D721Med (cell line): ENCODE data around the gene FER1L5.

Experiments used
- DNase-seq: peaks from one replicate; pipeline ENCODE4 v3.0.0; 2011; ENCODE audit warnings: low spot score; ENCODE audit not compliant: insufficient read length
- FAIRE-seq: peaks from 2 replicates; lab custom pipeline; 2011; peaks lifted over from hg19 to GRCh38; lab: Jason Lieb, UNC
- TF ChIP-seq, protein P1 (sequence below): IDR thresholded peaks from 2 replicates; pipeline ENCODE4 v1.5.1; 2012; ENCODE audit warnings: mild to moderate bottlenecking, control low read depth; ENCODE audit not compliant: insufficient read depth; ENCODE audit errors: missing control alignments

Gene FER1L5

DNA sequence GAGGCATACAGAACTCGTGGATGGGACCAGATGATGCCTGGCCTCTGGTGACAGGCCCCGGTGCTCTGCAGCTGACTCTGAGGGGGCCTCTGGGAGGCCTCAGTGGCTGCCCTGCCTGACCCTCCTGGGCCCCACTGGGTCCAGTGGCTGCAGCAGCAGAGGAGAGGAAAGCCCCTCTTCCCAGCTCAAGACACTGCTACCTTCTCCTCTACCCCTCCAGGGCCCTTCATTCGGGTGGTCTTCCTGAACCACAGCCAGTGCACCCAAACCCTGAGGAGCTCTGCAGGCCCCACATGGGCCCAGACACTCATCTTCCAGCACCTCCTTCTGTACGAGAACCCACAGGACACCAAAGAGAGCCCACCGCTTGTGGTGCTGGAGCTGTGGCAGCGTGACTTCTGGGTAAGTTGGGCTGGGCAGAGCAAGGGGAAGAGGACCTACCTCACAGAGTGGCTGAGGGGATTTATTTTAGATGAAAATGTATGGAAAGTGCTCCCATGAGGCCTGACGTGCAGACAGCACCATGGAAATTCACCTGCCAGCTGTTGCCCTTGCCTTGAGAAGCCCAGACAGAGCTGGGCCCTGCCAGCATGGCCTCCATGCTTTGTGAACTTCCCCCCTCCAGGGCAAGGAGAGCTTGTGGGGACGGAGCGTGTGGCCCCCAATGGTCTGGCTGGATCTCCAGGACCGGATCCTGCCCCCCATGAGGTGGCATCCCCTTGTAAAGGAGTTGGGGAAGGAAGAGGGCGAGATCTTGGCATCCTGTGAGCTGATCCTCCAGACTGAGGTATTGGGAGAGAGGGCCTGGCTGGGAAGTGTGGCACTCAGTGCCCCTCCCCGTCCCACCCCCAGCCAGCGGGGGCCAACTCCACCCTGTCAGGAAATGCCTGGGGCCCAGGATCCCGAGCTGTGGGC lies 51.0 kb downstream of the FER1L5 start:
- DNase-seq (no peak), FAIRE-seq (no peak)
- TF ChIP-seq, protein P1, sequence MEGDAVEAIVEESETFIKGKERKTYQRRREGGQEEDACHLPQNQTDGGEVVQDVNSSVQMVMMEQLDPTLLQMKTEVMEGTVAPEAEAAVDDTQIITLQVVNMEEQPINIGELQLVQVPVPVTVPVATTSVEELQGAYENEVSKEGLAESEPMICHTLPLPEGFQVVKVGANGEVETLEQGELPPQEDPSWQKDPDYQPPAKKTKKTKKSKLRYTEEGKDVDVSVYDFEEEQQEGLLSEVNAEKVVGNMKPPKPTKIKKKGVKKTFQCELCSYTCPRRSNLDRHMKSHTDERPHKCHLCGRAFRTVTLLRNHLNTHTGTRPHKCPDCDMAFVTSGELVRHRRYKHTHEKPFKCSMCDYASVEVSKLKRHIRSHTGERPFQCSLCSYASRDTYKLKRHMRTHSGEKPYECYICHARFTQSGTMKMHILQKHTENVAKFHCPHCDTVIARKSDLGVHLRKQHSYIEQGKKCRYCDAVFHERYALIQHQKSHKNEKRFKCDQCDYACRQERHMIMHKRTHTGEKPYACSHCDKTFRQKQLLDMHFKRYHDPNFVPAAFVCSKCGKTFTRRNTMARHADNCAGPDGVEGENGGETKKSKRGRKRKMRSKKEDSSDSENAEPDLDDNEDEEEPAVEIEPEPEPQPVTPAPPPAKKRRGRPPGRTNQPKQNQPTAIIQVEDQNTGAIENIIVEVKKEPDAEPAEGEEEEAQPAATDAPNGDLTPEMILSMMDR: no peak

DNA sequence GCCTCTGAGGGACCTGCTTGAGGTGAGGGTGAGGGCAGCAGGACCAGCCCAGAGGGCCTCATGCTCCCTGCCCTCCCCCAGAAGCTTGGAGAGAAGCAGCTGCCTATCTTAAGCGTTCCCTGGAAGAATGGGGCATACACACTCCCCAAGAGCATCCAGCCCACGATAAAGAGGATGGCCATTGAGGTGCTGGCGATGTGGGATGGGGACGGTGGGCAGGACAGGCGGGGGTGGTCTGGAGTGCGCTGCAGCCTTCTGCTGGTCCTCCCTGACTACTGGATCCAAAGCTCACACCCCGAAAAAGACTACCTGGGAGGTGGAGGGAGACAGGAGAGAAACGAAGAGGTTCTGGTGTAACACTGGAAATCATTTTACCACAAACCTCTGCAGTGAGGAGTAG lies 51.7 kb downstream of the FER1L5 start:
- DNase-seq (no peak), FAIRE-seq (no peak)
- TF ChIP-seq, protein P1: no peak

DNA sequence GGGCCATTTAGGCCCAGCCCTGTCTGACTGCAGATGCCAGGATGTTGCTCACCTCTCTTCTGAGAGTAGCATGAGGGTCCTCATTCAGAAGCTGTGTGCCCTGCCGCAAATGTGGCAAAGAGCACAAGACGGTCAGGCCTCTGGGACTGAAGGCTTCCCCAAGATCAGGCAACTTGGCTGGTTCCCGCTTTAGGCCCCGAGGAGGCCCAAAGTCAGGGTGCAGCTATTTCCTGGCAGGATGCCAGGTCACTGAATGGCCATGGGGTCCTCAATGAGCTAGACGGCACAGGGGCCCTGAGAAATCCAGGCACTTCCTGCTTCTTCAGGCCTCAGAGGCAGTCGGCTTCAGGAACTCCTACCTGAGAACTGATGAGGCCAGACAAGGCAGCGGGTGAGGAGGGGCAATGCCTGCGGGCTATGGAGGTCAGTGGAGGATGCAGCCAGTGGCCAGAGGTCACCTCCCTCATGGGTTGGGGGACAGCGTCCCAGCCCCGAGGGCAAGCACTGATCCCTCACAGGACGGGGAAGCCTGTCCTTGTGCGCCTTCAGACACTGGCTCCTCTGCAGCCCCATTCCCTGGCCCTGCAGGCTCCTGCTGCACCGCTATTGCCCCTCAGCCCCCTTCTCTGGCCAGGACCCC lies 52.4 kb downstream of the FER1L5 start:
- DNase-seq (no peak), FAIRE-seq (no peak)
- TF ChIP-seq, protein P1: no peak

DNA sequence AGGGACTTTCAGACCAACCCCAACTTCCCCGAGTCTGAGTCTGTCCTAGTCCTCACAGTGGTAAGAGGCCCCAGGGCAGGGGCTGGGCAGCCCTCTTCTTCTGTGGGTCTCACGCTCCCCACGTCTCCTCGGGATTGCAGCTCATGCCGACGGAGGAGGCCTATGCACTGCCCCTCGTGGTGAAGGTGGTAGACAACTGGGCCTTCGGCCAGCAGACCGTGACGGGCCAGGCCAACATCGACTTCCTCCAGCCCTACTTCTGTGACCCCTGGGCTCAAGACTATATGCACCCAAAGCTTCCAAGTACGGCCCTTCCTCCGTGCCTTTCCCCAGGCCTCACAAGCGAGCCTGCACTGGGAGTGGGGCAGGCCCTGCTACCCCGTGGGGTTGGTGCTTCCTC lies 53.0 kb downstream of the FER1L5 start:
- no peak for FAIRE-seq
- no peak for DNase-seq

DNA sequence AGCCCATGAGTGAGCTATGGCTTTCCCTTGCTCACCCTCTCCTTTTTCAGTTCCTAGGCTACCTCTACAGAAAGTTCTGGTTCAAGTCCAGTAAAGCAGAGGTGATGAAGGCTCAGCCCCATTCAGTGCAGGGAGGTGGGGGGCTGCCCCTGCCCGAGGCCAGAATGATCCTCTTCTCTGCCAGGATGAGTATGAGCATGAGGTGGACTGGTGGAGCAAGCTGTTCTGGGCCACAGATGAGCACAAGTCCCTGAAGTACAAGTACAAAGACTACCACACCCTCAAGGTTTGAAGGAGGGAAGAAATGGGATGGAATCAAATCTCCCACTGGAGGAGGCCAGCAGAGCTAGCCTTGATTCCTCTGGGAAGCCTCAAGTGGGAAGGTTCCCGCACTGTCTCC lies 54.9 kb downstream of the FER1L5 start:
- DNase-seq (no peak), FAIRE-seq (no peak)
- TF ChIP-seq, protein P1: no peak

More for the DNA sequence above, 53.0 kb downstream of the FER1L5 start:
- TF ChIP-seq, protein P1: no peak

DNA sequence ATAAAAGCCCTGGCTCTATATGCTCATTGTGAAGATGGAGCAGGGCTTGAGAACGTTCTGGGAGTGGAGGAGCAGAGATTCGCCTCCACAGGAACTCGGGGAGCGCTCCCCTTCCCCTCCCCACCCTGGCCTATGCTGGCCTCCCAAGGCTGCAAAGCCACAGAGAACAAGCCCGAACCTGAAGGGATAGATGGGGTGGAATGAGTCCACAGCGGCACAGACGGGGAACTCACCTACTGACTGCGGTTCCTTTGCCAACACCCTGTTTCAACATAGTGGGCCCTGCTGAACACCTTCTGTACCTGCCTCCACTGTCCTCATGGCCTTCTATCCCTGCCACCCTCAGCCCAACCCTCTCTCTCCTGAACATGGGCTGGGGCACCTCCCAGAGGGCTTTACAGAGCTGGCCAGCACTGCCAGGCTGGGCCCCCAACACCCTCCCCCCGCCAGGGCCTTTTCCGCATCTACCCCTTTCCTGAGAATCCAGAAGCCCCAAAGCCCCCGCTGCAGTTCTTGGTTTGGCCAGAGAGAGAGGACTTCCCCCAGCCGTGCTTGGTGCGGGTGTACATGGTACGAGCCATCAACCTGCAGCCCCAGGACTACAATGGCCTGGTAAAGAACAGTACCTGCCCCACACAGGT lies 55.8 kb downstream of the FER1L5 start:
- FAIRE-seq: no peak
- TF ChIP-seq, protein P1: no peak
- no peak for DNase-seq
